DND-41 (cell line): ENCODE data around the gene TMEM181.
"Not testable (repeated sequence)": the region's sequence is repeated elsewhere in the genome, so short reads cannot be mapped to it uniquely, and the experiment has no call there.

Source experiments
- ATAC-seq: fragments of 200-7000 bp; cut with Tn5 transposase; 3 replicates; pipeline ENCODE4 v1.9.1; 2021; ENCODE audit warnings: low read depth; ENCODE audit not compliant: insufficient read depth
- DNase-seq: peaks from one replicate; pipeline ENCODE4 v3.0.0-alpha.2; 2020
- H2AFZ ChIP-seq: 2 replicates; pipeline ENCODE4 v1.6.0; 2012; ENCODE audit warnings: low read depth, low read length
- H3K27ac ChIP-seq: 2 replicates; pipeline ENCODE4 v1.5.1; 2012; ENCODE audit warnings: low read length, inconsistent platforms
- H3K27me3 ChIP-seq: fragments of 200-600 bp; sonication (generic); 2 replicates; pipeline ENCODE4 v1.6.0; 2012; ENCODE audit warnings: low read length, mild to moderate bottlenecking, inconsistent platforms; ENCODE audit not compliant: insufficient read depth, poor library complexity
- H3K36me3 ChIP-seq: 2 replicates; pipeline ENCODE4 v1.5.1; 2012; ENCODE audit warnings: low read length, inconsistent platforms; ENCODE audit not compliant: insufficient read depth
- H3K4me1 ChIP-seq: 2 replicates; pipeline ENCODE4 v1.5.1; 2012; ENCODE audit warnings: mild to moderate bottlenecking, low read length; ENCODE audit not compliant: insufficient read depth
- H3K4me2 ChIP-seq: 2 replicates; pipeline ENCODE4 v1.6.0; 2012; ENCODE audit warnings: mild to moderate bottlenecking, moderate library complexity, low read length, inconsistent platforms; ENCODE audit not compliant: insufficient read depth
- H3K4me3 ChIP-seq, 2 experiments: fragments of 200-600 bp in 1 of 2; shearing (Covaris generic) in 1 of 2; 2 replicates each; pipeline ENCODE4 v1.5.1; 2012 to 2016; ENCODE audit warnings: inconsistent platforms in 2 of 2, low read length in 2 of 2, mild to moderate bottlenecking in 2 of 2, low read depth in 1 of 2, moderate library complexity in 1 of 2
- H3K79me2 ChIP-seq: 2 replicates; pipeline ENCODE4 v1.6.0; 2012; ENCODE audit warnings: low read length, inconsistent platforms; ENCODE audit not compliant: insufficient read depth
- H3K9ac ChIP-seq: 2 replicates; pipeline ENCODE4 v1.6.0; 2012; ENCODE audit warnings: low read depth, mild to moderate bottlenecking, inconsistent platforms, low read length, moderate library complexity
- H3K9me3 ChIP-seq: 2 replicates; pipeline ENCODE4 v1.5.1; 2012; ENCODE audit warnings: low read length, moderate library complexity, mild to moderate bottlenecking, inconsistent platforms; ENCODE audit not compliant: insufficient read depth, severe bottlenecking
- H4K20me1 ChIP-seq: 2 replicates; pipeline ENCODE4 v1.6.0; 2012; ENCODE audit warnings: low read length; ENCODE audit not compliant: insufficient read depth
- EZH2 ChIP-seq: IDR thresholded peaks from 3 replicates; pipeline ENCODE4 v1.6.1; 2012; ENCODE audit warnings: borderline replicate concordance, low read depth, mild to moderate bottlenecking, moderate library complexity, low read length, inconsistent platforms; ENCODE audit not compliant: severe bottlenecking
- TF ChIP-seq, protein P1 (sequence below): IDR thresholded peaks from 2 replicates; pipeline ENCODE4 v1.5.1; 2012; ENCODE audit warnings: borderline replicate concordance, low read length, moderate library complexity, mild to moderate bottlenecking; ENCODE audit not compliant: poor library complexity, severe bottlenecking; ENCODE audit errors: extremely low read depth

Gene TMEM181

GRCh38 chr6:158631678-158632537 lies 72.0 kb downstream of the TMEM181 start:
- H3K27me3 ChIP-seq: no peaks in the 10 kb centered on the region
- H4K20me1 ChIP-seq: peaks cover 17% of the 10 kb centered on the region; the same call in 1 of the 2 replicates
- no peak overlapping the region for H3K27ac ChIP-seq
- H3K4me1 ChIP-seq: no peaks in the 10 kb centered on the region
- H3K4me2 ChIP-seq: no peak overlapping the region
- no peaks in the 10 kb centered on the region for H3K79me2 ChIP-seq
- no peak overlapping the region for H3K4me3 ChIP-seq
- H3K36me3 ChIP-seq: peaks cover 73% of the 10 kb centered on the region
- no peak overlapping the region for H3K9ac ChIP-seq
- no peak overlapping the region for H2AFZ ChIP-seq
- H3K9me3 ChIP-seq: no peaks in the 10 kb centered on the region
- ATAC-seq (no peak), DNase-seq (no peak)
- no peak for TF ChIP-seq EZH2
- TF ChIP-seq, protein P1, sequence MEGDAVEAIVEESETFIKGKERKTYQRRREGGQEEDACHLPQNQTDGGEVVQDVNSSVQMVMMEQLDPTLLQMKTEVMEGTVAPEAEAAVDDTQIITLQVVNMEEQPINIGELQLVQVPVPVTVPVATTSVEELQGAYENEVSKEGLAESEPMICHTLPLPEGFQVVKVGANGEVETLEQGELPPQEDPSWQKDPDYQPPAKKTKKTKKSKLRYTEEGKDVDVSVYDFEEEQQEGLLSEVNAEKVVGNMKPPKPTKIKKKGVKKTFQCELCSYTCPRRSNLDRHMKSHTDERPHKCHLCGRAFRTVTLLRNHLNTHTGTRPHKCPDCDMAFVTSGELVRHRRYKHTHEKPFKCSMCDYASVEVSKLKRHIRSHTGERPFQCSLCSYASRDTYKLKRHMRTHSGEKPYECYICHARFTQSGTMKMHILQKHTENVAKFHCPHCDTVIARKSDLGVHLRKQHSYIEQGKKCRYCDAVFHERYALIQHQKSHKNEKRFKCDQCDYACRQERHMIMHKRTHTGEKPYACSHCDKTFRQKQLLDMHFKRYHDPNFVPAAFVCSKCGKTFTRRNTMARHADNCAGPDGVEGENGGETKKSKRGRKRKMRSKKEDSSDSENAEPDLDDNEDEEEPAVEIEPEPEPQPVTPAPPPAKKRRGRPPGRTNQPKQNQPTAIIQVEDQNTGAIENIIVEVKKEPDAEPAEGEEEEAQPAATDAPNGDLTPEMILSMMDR: no peak

DNA sequence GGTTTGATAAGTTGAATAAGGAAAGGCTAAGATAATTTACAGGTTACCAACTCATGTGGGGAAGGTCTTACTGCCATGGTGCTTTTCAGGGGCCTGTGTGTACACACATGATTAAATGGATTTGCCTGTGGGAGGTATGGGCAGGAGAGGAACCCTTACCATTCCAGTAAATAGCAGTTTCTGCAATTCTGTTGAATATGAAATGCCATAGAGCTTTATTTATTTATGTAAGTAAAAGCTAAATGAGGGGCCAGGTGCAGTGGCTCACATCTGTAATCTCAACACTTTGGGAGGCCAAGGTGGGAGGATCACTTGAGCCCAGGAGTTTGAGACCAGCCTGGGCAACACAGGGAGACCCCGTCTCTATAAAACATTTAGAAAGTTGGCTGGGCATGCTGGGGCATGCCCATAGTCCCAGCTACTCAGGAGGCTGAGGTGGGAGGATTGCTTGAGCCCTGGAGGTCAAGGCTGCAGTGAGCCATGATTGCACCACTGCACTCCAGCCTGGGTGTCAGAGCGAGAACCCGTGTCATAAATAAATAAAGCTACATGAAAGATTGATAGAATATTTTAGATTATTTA lies 72.7 kb downstream of the TMEM181 start:
- DNase-seq, H2AFZ ChIP-seq, H3K4me1 ChIP-seq, H3K4me3 ChIP-seq, H3K27me3 ChIP-seq, H3K27ac ChIP-seq, H3K9ac ChIP-seq, H3K9me3 ChIP-seq, ATAC-seq, H3K4me2 ChIP-seq, H3K79me2 ChIP-seq: not testable (repeated sequence)
- H3K36me3 ChIP-seq: peaks cover 73% of the 10 kb centered on the region
- H4K20me1 ChIP-seq: peaks cover 20% of the 10 kb centered on the region; the same call in 1 of the 2 replicates

DNA sequence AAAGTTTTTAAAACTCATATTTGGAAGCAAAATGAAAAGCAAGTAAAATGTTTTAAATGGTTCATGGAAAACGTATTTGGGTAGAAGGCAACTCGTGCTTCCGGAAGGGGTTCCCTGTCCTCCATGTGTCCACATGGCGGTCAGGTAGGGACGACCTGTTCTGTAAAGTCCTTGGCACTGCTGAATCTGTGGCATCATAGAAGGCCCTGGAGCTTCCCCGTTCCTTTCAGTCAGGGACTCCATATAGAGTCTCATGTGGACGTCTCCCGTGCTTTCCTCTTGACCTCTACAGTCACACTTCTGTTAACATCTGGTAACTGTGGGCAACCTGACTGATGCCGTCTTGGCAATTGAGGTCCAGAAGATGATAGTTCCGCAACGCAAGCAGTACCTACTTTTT lies 73.2 kb downstream of the TMEM181 start:
- no peak overlapping the region for H3K4me2 ChIP-seq
- no peaks in the 10 kb centered on the region for H3K27me3 ChIP-seq
- no peak for ATAC-seq
- peaks cover 70% of the 10 kb centered on the region for H3K36me3 ChIP-seq
- no peak overlapping the region for H3K27ac ChIP-seq
- no peak overlapping the region for H3K9ac ChIP-seq
- H3K4me1 ChIP-seq: no peaks in the 10 kb centered on the region
- H4K20me1 ChIP-seq: peaks cover 21% of the 10 kb centered on the region; the same call in 1 of the 2 replicates
- no peak overlapping the region for H2AFZ ChIP-seq
- no peak overlapping the region for H3K4me3 ChIP-seq
- H3K79me2 ChIP-seq: no peaks in the 10 kb centered on the region
- no peaks in the 10 kb centered on the region for H3K9me3 ChIP-seq
- TF ChIP-seq, protein P1: no peak
- TF ChIP-seq EZH2: no peak
- no peak for DNase-seq
